Measurements from ENCODE around the gene FBXL19.

FBXL19 gene

GRCh38 chr16:30902029-30902972, 21.1 kb upstream of the FBXL19 start:
- TF ChIP-seq, protein P1, sequence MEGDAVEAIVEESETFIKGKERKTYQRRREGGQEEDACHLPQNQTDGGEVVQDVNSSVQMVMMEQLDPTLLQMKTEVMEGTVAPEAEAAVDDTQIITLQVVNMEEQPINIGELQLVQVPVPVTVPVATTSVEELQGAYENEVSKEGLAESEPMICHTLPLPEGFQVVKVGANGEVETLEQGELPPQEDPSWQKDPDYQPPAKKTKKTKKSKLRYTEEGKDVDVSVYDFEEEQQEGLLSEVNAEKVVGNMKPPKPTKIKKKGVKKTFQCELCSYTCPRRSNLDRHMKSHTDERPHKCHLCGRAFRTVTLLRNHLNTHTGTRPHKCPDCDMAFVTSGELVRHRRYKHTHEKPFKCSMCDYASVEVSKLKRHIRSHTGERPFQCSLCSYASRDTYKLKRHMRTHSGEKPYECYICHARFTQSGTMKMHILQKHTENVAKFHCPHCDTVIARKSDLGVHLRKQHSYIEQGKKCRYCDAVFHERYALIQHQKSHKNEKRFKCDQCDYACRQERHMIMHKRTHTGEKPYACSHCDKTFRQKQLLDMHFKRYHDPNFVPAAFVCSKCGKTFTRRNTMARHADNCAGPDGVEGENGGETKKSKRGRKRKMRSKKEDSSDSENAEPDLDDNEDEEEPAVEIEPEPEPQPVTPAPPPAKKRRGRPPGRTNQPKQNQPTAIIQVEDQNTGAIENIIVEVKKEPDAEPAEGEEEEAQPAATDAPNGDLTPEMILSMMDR (IDR thresholded peaks at IDR 0.05; ENCODE audit: borderline replicate concordance, control extremely low read depth, extremely low read depth, insufficient read depth, missing control alignments) = peak; percentile 72
- peak; percentile 89 for DNase-seq (ENCODE audit: low spot score)
- in situ Hi-C loops (cut with MboI; ENCODE audit: low sequenced_read_pairs, unreplicated experiment) = no loop called here

DNA sequence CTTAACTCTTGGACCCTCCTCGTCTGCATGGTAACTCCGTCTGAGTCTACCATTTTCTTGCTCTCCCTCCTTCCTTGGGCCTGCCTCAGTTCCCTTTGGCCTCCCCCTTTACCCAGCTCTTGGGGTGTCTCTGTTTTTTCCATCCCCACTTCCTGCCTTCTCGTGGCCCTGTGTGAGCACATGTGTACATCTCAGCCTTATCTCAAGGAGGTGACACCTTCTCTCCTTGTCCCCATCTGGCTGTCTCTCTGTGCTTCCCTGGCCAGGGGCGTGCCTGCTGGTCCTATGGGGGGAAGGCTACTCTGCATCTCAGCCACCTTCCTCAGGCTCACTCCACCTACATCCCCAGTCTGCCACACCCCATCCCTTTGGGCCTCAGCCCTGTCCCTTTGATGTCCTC, 20.4 kb upstream of the FBXL19 start:
- in situ Hi-C loops (cut with MboI; ENCODE audit: low sequenced_read_pairs, unreplicated experiment) = no loop called here
- peak; percentile 32 for DNase-seq (ENCODE audit: low spot score)
- TF ChIP-seq, protein P1 (IDR thresholded peaks at IDR 0.05; ENCODE audit: borderline replicate concordance, control extremely low read depth, extremely low read depth, insufficient read depth, missing control alignments) = no peak

DNA sequence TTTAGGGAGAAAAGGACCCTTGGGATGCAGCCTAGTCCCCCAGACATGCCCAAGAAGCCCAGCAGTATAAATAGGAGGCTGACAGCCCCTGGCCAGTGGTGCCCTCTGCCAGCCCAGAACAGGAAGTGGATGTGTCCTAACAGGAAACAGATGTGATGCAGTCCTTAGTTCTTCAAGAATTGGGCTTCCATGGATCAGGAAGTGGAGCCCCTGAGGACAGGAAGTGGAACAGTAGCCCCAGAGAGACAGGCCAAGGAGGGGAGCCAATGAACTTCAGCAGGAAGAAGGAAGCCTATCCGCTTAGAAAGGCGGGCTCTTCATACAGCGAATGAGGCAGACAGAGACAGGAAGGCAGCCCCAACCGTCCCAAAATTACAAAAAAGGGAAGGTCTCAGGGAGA, 19.8 kb upstream of the FBXL19 start:
- DNase-seq (ENCODE audit: low spot score) = peak; percentile 39
- TF ChIP-seq, protein P1 (IDR thresholded peaks at IDR 0.05; ENCODE audit: borderline replicate concordance, control extremely low read depth, extremely low read depth, insufficient read depth, missing control alignments) = no peak
- in situ Hi-C loops (cut with MboI; ENCODE audit: low sequenced_read_pairs, unreplicated experiment) = no loop called here

GRCh38 chr16:30904114-30904780, 19.1 kb upstream of the FBXL19 start:
- TF ChIP-seq, protein P1 (IDR thresholded peaks at IDR 0.05; ENCODE audit: borderline replicate concordance, control extremely low read depth, extremely low read depth, insufficient read depth, missing control alignments) = no peak
- in situ Hi-C loops (cut with MboI; ENCODE audit: low sequenced_read_pairs, unreplicated experiment) = no loop called here
- DNase-seq (ENCODE audit: low spot score) = peak; percentile 39

- no peak for DNase-seq (ENCODE audit: low spot score)
- in situ Hi-C loops (cut with MboI; ENCODE audit: low sequenced_read_pairs, unreplicated experiment) = no loop called here
- TF ChIP-seq, protein P1 (IDR thresholded peaks at IDR 0.05; ENCODE audit: borderline replicate concordance, control extremely low read depth, extremely low read depth, insufficient read depth, missing control alignments) = no peak
These were observed 16.3 kb upstream of the FBXL19 start for GRCh38 chr16:30907064-30907463.

- TF ChIP-seq, protein P1 (IDR thresholded peaks at IDR 0.05; ENCODE audit: borderline replicate concordance, control extremely low read depth, extremely low read depth, insufficient read depth, missing control alignments) = no peak
- in situ Hi-C loops (cut with MboI; ENCODE audit: low sequenced_read_pairs, unreplicated experiment) = no loop called here
- DNase-seq (ENCODE audit: low spot score) = no peak
These were observed 12.8 kb upstream of the FBXL19 start for GRCh38 chr16:30910427-30911029.
